PC-3 (cell line): ENCODE data around the gene PRSS8.
"Not testable (repeated sequence)": the region's sequence is repeated elsewhere in the genome, so short reads cannot be mapped to it uniquely, and the experiment has no call there.

Source experiments
- EZH2 ChIP-seq: fragments of 300-600 bp; sonication (generic); IDR thresholded peaks from one replicate; pipeline ENCODE4 v1.6.1; 2017; ENCODE audit warnings: antibody characterized with exemption, mild to moderate bottlenecking, low read length; ENCODE audit not compliant: unreplicated experiment
- EZH2phosphoT487 ChIP-seq: fragments of 300-600 bp; sonication (generic); IDR thresholded peaks from 2 replicates; pipeline ENCODE4 v1.6.1; 2018; ENCODE audit warnings: mild to moderate bottlenecking, antibody characterized with exemption, low read length, borderline replicate concordance
- TF ChIP-seq, protein P1 (sequence below): fragments of 300-600 bp; sonication (generic); conservative IDR thresholded peaks from 2 replicates; pipeline ENCODE4 v1.5.1; 2017; ENCODE audit warnings: antibody characterized with exemption, low read depth, mild to moderate bottlenecking, low read length

DNA sequence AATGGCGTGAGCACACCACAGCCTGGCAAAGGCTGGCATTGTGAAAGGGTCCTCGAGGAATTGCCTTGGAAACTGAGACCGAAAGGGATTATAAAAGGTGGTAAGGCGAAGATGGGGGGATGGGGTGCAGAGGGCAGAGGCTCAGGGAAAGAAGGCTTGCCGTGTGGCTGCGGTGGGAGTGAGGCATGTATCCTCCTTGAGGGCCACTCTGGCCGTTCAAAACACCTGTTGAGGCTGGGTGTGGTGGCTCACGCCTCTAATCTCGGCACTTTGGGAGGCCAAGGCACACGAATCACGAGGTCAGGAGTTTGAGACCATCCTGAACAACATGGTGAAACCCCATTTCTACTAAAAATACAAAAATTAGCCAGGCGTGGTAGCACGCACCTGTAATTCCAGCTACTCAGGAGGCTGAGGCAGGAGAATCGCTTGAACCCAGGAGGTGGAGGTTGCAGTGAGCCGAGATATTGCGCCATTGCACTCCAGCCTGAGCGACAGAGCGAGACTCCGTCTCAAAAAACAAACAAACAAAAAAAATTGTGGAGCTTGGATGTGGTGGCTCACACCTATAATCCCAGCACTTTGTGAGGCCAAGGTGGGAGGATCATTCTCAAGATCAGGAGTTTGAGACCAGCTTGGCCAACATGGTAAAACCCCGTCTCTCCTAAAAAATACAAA, 1.4 kb upstream of the PRSS8 start:
- TF ChIP-seq, protein P1, sequence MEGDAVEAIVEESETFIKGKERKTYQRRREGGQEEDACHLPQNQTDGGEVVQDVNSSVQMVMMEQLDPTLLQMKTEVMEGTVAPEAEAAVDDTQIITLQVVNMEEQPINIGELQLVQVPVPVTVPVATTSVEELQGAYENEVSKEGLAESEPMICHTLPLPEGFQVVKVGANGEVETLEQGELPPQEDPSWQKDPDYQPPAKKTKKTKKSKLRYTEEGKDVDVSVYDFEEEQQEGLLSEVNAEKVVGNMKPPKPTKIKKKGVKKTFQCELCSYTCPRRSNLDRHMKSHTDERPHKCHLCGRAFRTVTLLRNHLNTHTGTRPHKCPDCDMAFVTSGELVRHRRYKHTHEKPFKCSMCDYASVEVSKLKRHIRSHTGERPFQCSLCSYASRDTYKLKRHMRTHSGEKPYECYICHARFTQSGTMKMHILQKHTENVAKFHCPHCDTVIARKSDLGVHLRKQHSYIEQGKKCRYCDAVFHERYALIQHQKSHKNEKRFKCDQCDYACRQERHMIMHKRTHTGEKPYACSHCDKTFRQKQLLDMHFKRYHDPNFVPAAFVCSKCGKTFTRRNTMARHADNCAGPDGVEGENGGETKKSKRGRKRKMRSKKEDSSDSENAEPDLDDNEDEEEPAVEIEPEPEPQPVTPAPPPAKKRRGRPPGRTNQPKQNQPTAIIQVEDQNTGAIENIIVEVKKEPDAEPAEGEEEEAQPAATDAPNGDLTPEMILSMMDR: not testable (repeated sequence)
- TF ChIP-seq EZH2phosphoT487, EZH2: not testable (repeated sequence)
